ENCODE measurements around the gene HCAR3.
"Not testable (repeated sequence)": the region's sequence is repeated elsewhere in the genome, so short reads cannot be mapped to it uniquely, and the experiment has no call there.

HCAR3 gene

GRCh38 chr12:122721057-122721545 lies 4.5 kb upstream of the HCAR3 start:
- in situ Hi-C loops (cut with MboI; ENCODE audit: low sequenced_read_pairs, unreplicated experiment) = no loop called here
- peak; percentile 40 for DNase-seq (ENCODE audit: low spot score)
- no peak for TF ChIP-seq CTCF (IDR thresholded peaks at IDR 0.05; ENCODE audit: borderline replicate concordance, control extremely low read depth, extremely low read depth, insufficient read depth, missing control alignments)

- in situ Hi-C loops (cut with MboI; ENCODE audit: low sequenced_read_pairs, unreplicated experiment); DNase-seq (ENCODE audit: low spot score): not testable (repeated sequence)
Observed at GRCh38 chr12:122715211-122715610, 1.4 kb downstream of the HCAR3 start.

GRCh38 chr12:122713491-122714188 lies 3.0 kb downstream of the HCAR3 start:
- in situ Hi-C loops (cut with MboI; ENCODE audit: low sequenced_read_pairs, unreplicated experiment); DNase-seq (ENCODE audit: low spot score): not testable (repeated sequence)

- DNase-seq (ENCODE audit: low spot score); in situ Hi-C loops (cut with MboI; ENCODE audit: low sequenced_read_pairs, unreplicated experiment): not testable (repeated sequence)
Observed at GRCh38 chr12:122711266-122711665, 5.3 kb downstream of the HCAR3 start.

GRCh38 chr12:122710341-122710740 lies 6.3 kb downstream of the HCAR3 start:
- DNase-seq (ENCODE audit: low spot score); in situ Hi-C loops (cut with MboI; ENCODE audit: low sequenced_read_pairs, unreplicated experiment): not testable (repeated sequence)

GRCh38 chr12:122709287-122709686 lies 7.3 kb downstream of the HCAR3 start:
- DNase-seq (ENCODE audit: low spot score); in situ Hi-C loops (cut with MboI; ENCODE audit: low sequenced_read_pairs, unreplicated experiment): not testable (repeated sequence)

GRCh38 chr12:122703841-122704240 lies 12.8 kb downstream of the HCAR3 start:
- in situ Hi-C loops (cut with MboI; ENCODE audit: low sequenced_read_pairs, unreplicated experiment); DNase-seq (ENCODE audit: low spot score): not testable (repeated sequence)

- not testable (repeated sequence) for DNase-seq (ENCODE audit: low spot score)
Observed at GRCh38 chr12:122702890-122703611, 13.6 kb downstream of the HCAR3 start, which contains the start of gene HCAR2. Gene HCAR2 (minus strand): TSS chr12:122703357. CDS start chr12:122703283, 74 bp downstream.

GRCh38 chr12:122701481-122701880 lies 15.1 kb downstream of the HCAR3 start:
- DNase-seq (ENCODE audit: low spot score); in situ Hi-C loops (cut with MboI; ENCODE audit: low sequenced_read_pairs, unreplicated experiment): not testable (repeated sequence)

More at GRCh38 chr12:122702890-122703611, 13.6 kb downstream of the HCAR3 start, which contains the start of gene HCAR2:
- in situ Hi-C loops (cut with MboI; ENCODE audit: low sequenced_read_pairs, unreplicated experiment) = not testable (repeated sequence)

- DNase-seq (ENCODE audit: low spot score); in situ Hi-C loops (cut with MboI; ENCODE audit: low sequenced_read_pairs, unreplicated experiment): not testable (repeated sequence)
Observed at GRCh38 chr12:122700038-122700710, 16.4 kb downstream of the HCAR3 start.

- DNase-seq (ENCODE audit: low spot score); in situ Hi-C loops (cut with MboI; ENCODE audit: low sequenced_read_pairs, unreplicated experiment): not testable (repeated sequence)
Observed at GRCh38 chr12:122696922-122697321, 19.7 kb downstream of the HCAR3 start.

- in situ Hi-C loops (cut with MboI; ENCODE audit: low sequenced_read_pairs, unreplicated experiment) = no loop called here
- TF ChIP-seq CTCF (IDR thresholded peaks at IDR 0.05; ENCODE audit: borderline replicate concordance, control extremely low read depth, extremely low read depth, insufficient read depth, missing control alignments) = no peak
- no peak for DNase-seq (ENCODE audit: low spot score)
Observed at GRCh38 chr12:122691566-122691965, 25.0 kb downstream of the HCAR3 start.
